Lower lobe of right lung (tissue), 2 donors: ENCODE measurements around the gene CSRP1. TPM values are rescaled to one million over a fixed set of nuclear protein-coding genes. Genes with fewer than 3 reads are reported as not detected.
A peak's percentile ranks its signal among the peaks of the same experiment; 100 is the strongest.

Experiments used
- ATAC-seq, 2 donors: fragments of 200-7000 bp; cut with Tn5 transposase; one replicate each; pipeline ENCODE4 v1.9.1; 2020 to 2022; ENCODE audit warnings: mild to moderate bottlenecking in 2 of 2, moderate library complexity in 2 of 2
- DNase-seq: peaks from one replicate; pipeline ENCODE4 v3.0.0-alpha.2; 2020
- H3K27ac ChIP-seq: fragments of 200-600 bp; one replicate; pipeline ENCODE4 v1.8.0; 2022
- H3K27me3 ChIP-seq: fragments of 200-600 bp; one replicate; pipeline ENCODE4 v1.8.0; 2022; ENCODE audit warnings: low read depth
- H3K36me3 ChIP-seq: fragments of 200-600 bp; one replicate; pipeline ENCODE4 v1.8.0; 2022; ENCODE audit warnings: mild to moderate bottlenecking
- H3K4me1 ChIP-seq: fragments of 200-600 bp; one replicate; pipeline ENCODE4 v1.8.0; 2022
- H3K4me3 ChIP-seq: fragments of 200-600 bp; one replicate; pipeline ENCODE4 v1.8.0; 2022; ENCODE audit warnings: mild to moderate bottlenecking
- H3K9me3 ChIP-seq: fragments of 200-600 bp; one replicate; pipeline ENCODE4 v1.8.0; 2022
- CTCF ChIP-seq: fragments of 200-600 bp; IDR thresholded peaks from one replicate; pipeline ENCODE4 v1.8.0; 2022; ENCODE audit warnings: antibody characterized with exemption, mild to moderate bottlenecking
- intact Hi-C: fragments of 100-400 bp; cut with DNase I; formaldehyde crosslinking; loops from one replicate; pipeline ENCODE4 v1.11.0; 2022
- total RNA-seq: library from RNA; stranded (reverse); fragmentation: NEBNext Ultra II Directional; extraction: Animal tissue kit (Norgen Biotek cat#: 25700); gene quantifications from one replicate; pipeline ENCODE4 v1.2.1, GENCODE V29; 2021
- donor health status: DM: no; HTN: yes; CAD: no; lungs with severe emphysema.

CSRP1 gene
- total RNA-seq, 1 donor from 2014 or later = 185 TPM

- Histone ChIP-seq H3K4me3 (no peak overlapping the region), H3K36me3 (peaks cover 22% of the 10 kb centered on the region), H3K4me1 (peaks cover 54% of the 10 kb centered on the region), H3K27me3 (no peaks in the 10 kb centered on the region), H3K27ac (peak overlapping the region; percentile 78), H3K9me3 (no peaks in the 10 kb centered on the region)
- TF ChIP-seq CTCF = peak; percentile 38
- intact Hi-C loops = no loop called here
- DNase-seq (peak; percentile 59), ATAC-seq (peak in 1 of 2 donors; percentile 51)
Measured at GRCh38 chr1:201463071-201463552, 43.8 kb downstream of the CSRP1 start.

- no peak for TF ChIP-seq CTCF
- Histone ChIP-seq H3K27me3 (no peaks in the 10 kb centered on the region), H3K27ac (peak overlapping the region; percentile 78), H3K4me3 (no peak overlapping the region), H3K36me3 (peaks cover 22% of the 10 kb centered on the region), H3K9me3 (no peaks in the 10 kb centered on the region), H3K4me1 (peaks cover 61% of the 10 kb centered on the region)
- ATAC-seq (peak; percentile 76 to 80), DNase-seq (peak; percentile 86)
- intact Hi-C loops = no loop called here
Measured at GRCh38 chr1:201461645-201462441, 45.1 kb downstream of the CSRP1 start.

- TF ChIP-seq CTCF = no peak
- Histone ChIP-seq H3K36me3 (peaks cover 20% of the 10 kb centered on the region), H3K27ac (peak overlapping the region; percentile 78), H3K27me3 (no peaks in the 10 kb centered on the region), H3K4me1 (peaks cover 61% of the 10 kb centered on the region), H3K9me3 (no peaks in the 10 kb centered on the region), H3K4me3 (no peak overlapping the region)
- DNase-seq (no peak), ATAC-seq (peak; percentile 85 to 93)
- intact Hi-C loops = no loop called here
Measured at GRCh38 chr1:201460814-201461644, 45.9 kb downstream of the CSRP1 start.

- Histone ChIP-seq H3K9me3 (no peaks in the 10 kb centered on the region), H3K27me3 (no peaks in the 10 kb centered on the region), H3K4me1 (peaks cover 60% of the 10 kb centered on the region), H3K27ac (peak overlapping the region; percentile 47), H3K36me3 (peaks cover 7% of the 10 kb centered on the region), H3K4me3 (no peak overlapping the region)
- intact Hi-C loops = no loop called here
- ATAC-seq (no peak), DNase-seq (no peak)
- TF ChIP-seq CTCF = no peak
Measured at GRCh38 chr1:201459775-201460174, 47.1 kb downstream of the CSRP1 start.

- H3K27me3 ChIP-seq = no peaks in the 10 kb centered on the region
- no peak overlapping the region for H3K4me3 ChIP-seq
- no peak overlapping the region for H3K27ac ChIP-seq
- no peak for ATAC-seq
- H3K9me3 ChIP-seq = no peaks in the 10 kb centered on the region
- TF ChIP-seq CTCF = no peak
- H3K36me3 ChIP-seq = no peaks in the 10 kb centered on the region
- DNase-seq = no peak
- peaks cover 60% of the 10 kb centered on the region for H3K4me1 ChIP-seq
- intact Hi-C loops = no loop called here
Measured at GRCh38 chr1:201459052-201459451, 47.9 kb downstream of the CSRP1 start.
